ENCODE results near the gene FRMPD4.

The FRMPD4 gene

GRCh38 chrX:12210971-12211370 is 72.7 kb downstream of the FRMPD4 start:
- DNase-seq (ENCODE audit: low spot score) = no peak

GRCh38 chrX:12223650-12224049 is 85.4 kb downstream of the FRMPD4 start:
- no peak for DNase-seq (ENCODE audit: low spot score)

GRCh38 chrX:12225107-12225506 is 86.8 kb downstream of the FRMPD4 start:
- no peak for DNase-seq (ENCODE audit: low spot score)

GRCh38 chrX:12227412-12228041 is 89.3 kb downstream of the FRMPD4 start:
- no peak for DNase-seq (ENCODE audit: low spot score)

GRCh38 chrX:12228862-12229261 is 90.6 kb downstream of the FRMPD4 start:
- DNase-seq (ENCODE audit: low spot score) = no peak

GRCh38 chrX:12229986-12230385 is 91.7 kb downstream of the FRMPD4 start:
- DNase-seq (ENCODE audit: low spot score) = no peak

- no peak for DNase-seq (ENCODE audit: low spot score)
Measured at GRCh38 chrX:12234534-12235329, 96.5 kb downstream of the FRMPD4 start.

- DNase-seq (ENCODE audit: low spot score) = no peak
Measured at GRCh38 chrX:12236156-12236555, 97.9 kb downstream of the FRMPD4 start.

GRCh38 chrX:12237131-12237530 is 98.9 kb downstream of the FRMPD4 start:
- DNase-seq (ENCODE audit: low spot score) = no peak

GRCh38 chrX:12237771-12238170 is 99.5 kb downstream of the FRMPD4 start:
- DNase-seq (ENCODE audit: low spot score) = no peak

- DNase-seq (ENCODE audit: low spot score) = no peak
Measured at GRCh38 chrX:12239356-12240082, 101.2 kb downstream of the FRMPD4 start.

- no peak for DNase-seq (ENCODE audit: low spot score)
Measured at GRCh38 chrX:12240491-12240890, 102.2 kb downstream of the FRMPD4 start.

GRCh38 chrX:12241026-12241425 is 102.8 kb downstream of the FRMPD4 start:
- no peak for DNase-seq (ENCODE audit: low spot score)

- no peak for DNase-seq (ENCODE audit: low spot score)
Measured at GRCh38 chrX:12245650-12246645, 107.7 kb downstream of the FRMPD4 start.

GRCh38 chrX:12249997-12250396 is 111.7 kb downstream of the FRMPD4 start:
- DNase-seq (ENCODE audit: low spot score) = no peak

GRCh38 chrX:12263211-12263610 is 124.9 kb downstream of the FRMPD4 start:
- DNase-seq (ENCODE audit: low spot score) = no peak

GRCh38 chrX:12269484-12269883 is 131.2 kb downstream of the FRMPD4 start:
- DNase-seq (ENCODE audit: low spot score) = no peak

- no peak for DNase-seq (ENCODE audit: low spot score)
Measured at GRCh38 chrX:12278151-12278550, 139.9 kb downstream of the FRMPD4 start.

GRCh38 chrX:12282991-12283390 is 144.7 kb downstream of the FRMPD4 start:
- DNase-seq (ENCODE audit: low spot score) = no peak

GRCh38 chrX:12292996-12293765 is 154.9 kb downstream of the FRMPD4 start:
- DNase-seq (ENCODE audit: low spot score) = no peak

- no peak for DNase-seq (ENCODE audit: low spot score)
Measured at GRCh38 chrX:12297353-12297752, 159.1 kb downstream of the FRMPD4 start.
